Measurements from ENCODE around the gene INKA1. TPM values are rescaled to one million over a fixed set of nuclear protein-coding genes. Genes with fewer than 3 reads are reported as not detected.

The INKA1 gene
- total RNA-seq, 3 donors from 2014 or later (not counting 1 experiment from before 2014, with no cell fraction given) = 0.52 to 0.83 TPM; not detected in 1

GRCh38 chr3:49787536-49787935, 15.5 kb upstream of the INKA1 start:
- intact Hi-C loops (cut with micrococcal nuclease) = loop anchor here (2.0 kb wide), 1 partner anchor 15 kb away; the partner anchor contains the start of gene INKA1
- no peak for DNase-seq
- 87% methylated on average over 5 of the region's 5 CpGs for WGBS (ENCODE audit: insufficient coverage)
- H3K4me3 ChIP-seq (ENCODE audit: low read length) = no peak overlapping the region
- no peak overlapping the region for H3K27ac ChIP-seq (ENCODE audit: low read length)
- no peak for ATAC-seq
- Mint-ChIP-seq H3K9me3 (no peaks in the 10 kb centered on the region), H3K36me3 (no peaks in the 10 kb centered on the region), H3K27me3 (ENCODE audit: low read depth in 2 of 2) (peaks cover 0 to 5% of the 10 kb centered on the region in 2 donors), H3K4me3 (peak overlapping the region; percentile 59), H3K27ac (peak overlapping the region; percentile 97 to 98), H3K4me1 (peaks cover 16 to 18% of the 10 kb centered on the region in 2 donors)
- no peaks in the 10 kb centered on the region for H3K9me3 ChIP-seq (ENCODE audit: control insufficient read depth, insufficient read depth, low read length)
- peaks cover 2% of the 10 kb centered on the region for H3K36me3 ChIP-seq (ENCODE audit: control insufficient read depth, insufficient read depth, low read length)
- H3K4me1 ChIP-seq (ENCODE audit: control insufficient read depth, insufficient read depth, low read length) = peaks cover 28% of the 10 kb centered on the region
- H3K27me3 ChIP-seq (ENCODE audit: control insufficient read depth, insufficient read depth, low read length) = no peaks in the 10 kb centered on the region
- TF ChIP-seq CTCF (IDR thresholded peaks at IDR 0.05) = no peak

- H3K27ac Mint-ChIP-seq = no peak overlapping the region
- no peak for TF ChIP-seq CTCF (IDR thresholded peaks at IDR 0.05)
- intact Hi-C loops (cut with micrococcal nuclease) = no loop called here
These were observed 15.0 kb upstream of the INKA1 start for GRCh38 chr3:49788056-49788455.

GRCh38 chr3:49790626-49791411, 12.2 kb upstream of the INKA1 start:
- no peak overlapping the region for H3K27ac Mint-ChIP-seq

More at GRCh38 chr3:49788056-49788455, 15.0 kb upstream of the INKA1 start:
- H3K4me1 Mint-ChIP-seq = peaks cover 16 to 18% of the 10 kb centered on the region in 2 donors
- Histone ChIP-seq H3K4me3 (ENCODE audit: low read length) (no peak overlapping the region), H3K9me3 (ENCODE audit: control insufficient read depth, insufficient read depth, low read length) (no peaks in the 10 kb centered on the region), H3K4me1 (ENCODE audit: control insufficient read depth, insufficient read depth, low read length) (peaks cover 28% of the 10 kb centered on the region), H3K36me3 (ENCODE audit: control insufficient read depth, insufficient read depth, low read length) (peaks cover 2% of the 10 kb centered on the region), H3K27ac (ENCODE audit: low read length) (no peak overlapping the region), H3K27me3 (ENCODE audit: control insufficient read depth, insufficient read depth, low read length) (no peaks in the 10 kb centered on the region)
- no peaks in the 10 kb centered on the region for H3K36me3 Mint-ChIP-seq
- H3K4me3 Mint-ChIP-seq = no peak overlapping the region
- DNase-seq (no peak), ATAC-seq (no peak)
- 97% methylated on average over 2 of the region's 2 CpGs for WGBS (ENCODE audit: insufficient coverage)
- H3K27me3 Mint-ChIP-seq (ENCODE audit: low read depth in 2 of 2) = peaks cover 0 to 5% of the 10 kb centered on the region in 2 donors
- no peaks in the 10 kb centered on the region for H3K9me3 Mint-ChIP-seq

More at GRCh38 chr3:49790626-49791411, 12.2 kb upstream of the INKA1 start:
- Histone ChIP-seq H3K9me3 (ENCODE audit: control insufficient read depth, insufficient read depth, low read length) (no peaks in the 10 kb centered on the region), H3K4me3 (ENCODE audit: low read length) (no peak overlapping the region), H3K27me3 (ENCODE audit: control insufficient read depth, insufficient read depth, low read length) (no peaks in the 10 kb centered on the region), H3K27ac (ENCODE audit: low read length) (no peak overlapping the region), H3K4me1 (ENCODE audit: control insufficient read depth, insufficient read depth, low read length) (peaks cover 11% of the 10 kb centered on the region), H3K36me3 (ENCODE audit: control insufficient read depth, insufficient read depth, low read length) (no peaks in the 10 kb centered on the region)
- WGBS (ENCODE audit: insufficient coverage) = 79% methylated on average over 3 of the region's 9 CpGs
- Mint-ChIP-seq H3K9me3 (no peaks in the 10 kb centered on the region), H3K27me3 (ENCODE audit: low read depth in 2 of 2) (peaks cover 0 to 5% of the 10 kb centered on the region in 2 donors), H3K4me1 (peaks cover 10 to 11% of the 10 kb centered on the region in 2 donors), H3K4me3 (no peak overlapping the region), H3K36me3 (no peaks in the 10 kb centered on the region)
- TF ChIP-seq CTCF (IDR thresholded peaks at IDR 0.05) = no peak
- no peak for DNase-seq
- no peak for ATAC-seq
- intact Hi-C loops (cut with micrococcal nuclease) = no loop called here
